ENCODE measurements around the gene GPN3. TPM values are rescaled to one million over a fixed set of nuclear protein-coding genes. Genes with fewer than 3 reads are reported as not detected.

The GPN3 gene
- total RNA-seq, 2 experiments from 2014 or later = 2.7 to 2.8 TPM

- ATAC-seq (ENCODE audit: poor library complexity) (no peak), DNase-seq (no peak)
- H3K4me1 Mint-ChIP-seq (ENCODE audit: low read depth) = peaks cover 8% of the 10 kb centered on the region
- no peaks in the 10 kb centered on the region for H3K27me3 Mint-ChIP-seq
- Histone ChIP-seq H3K9me3 (ENCODE audit: control insufficient read depth in 1 of 2, insufficient read depth in 1 of 2, low read length in 2 of 2) (no peaks in the 10 kb centered on the region), H3K4me1 (ENCODE audit: insufficient read depth, low read length) (no peaks in the 10 kb centered on the region), H3K27ac (ENCODE audit: low read depth in 1 of 2, low read length in 2 of 2) (no peak overlapping the region), H3K36me3 (ENCODE audit: insufficient read depth, low read length) (peaks cover 44% of the 10 kb centered on the region), H3K27me3 (ENCODE audit: control insufficient read depth in 1 of 2, insufficient read depth in 2 of 2, low read length in 2 of 2) (no peaks in the 10 kb centered on the region), H3K4me3 (ENCODE audit: low read length) (no peak overlapping the region)
- no peak overlapping the region for H3K27ac Mint-ChIP-seq
- TF ChIP-seq, protein P1, sequence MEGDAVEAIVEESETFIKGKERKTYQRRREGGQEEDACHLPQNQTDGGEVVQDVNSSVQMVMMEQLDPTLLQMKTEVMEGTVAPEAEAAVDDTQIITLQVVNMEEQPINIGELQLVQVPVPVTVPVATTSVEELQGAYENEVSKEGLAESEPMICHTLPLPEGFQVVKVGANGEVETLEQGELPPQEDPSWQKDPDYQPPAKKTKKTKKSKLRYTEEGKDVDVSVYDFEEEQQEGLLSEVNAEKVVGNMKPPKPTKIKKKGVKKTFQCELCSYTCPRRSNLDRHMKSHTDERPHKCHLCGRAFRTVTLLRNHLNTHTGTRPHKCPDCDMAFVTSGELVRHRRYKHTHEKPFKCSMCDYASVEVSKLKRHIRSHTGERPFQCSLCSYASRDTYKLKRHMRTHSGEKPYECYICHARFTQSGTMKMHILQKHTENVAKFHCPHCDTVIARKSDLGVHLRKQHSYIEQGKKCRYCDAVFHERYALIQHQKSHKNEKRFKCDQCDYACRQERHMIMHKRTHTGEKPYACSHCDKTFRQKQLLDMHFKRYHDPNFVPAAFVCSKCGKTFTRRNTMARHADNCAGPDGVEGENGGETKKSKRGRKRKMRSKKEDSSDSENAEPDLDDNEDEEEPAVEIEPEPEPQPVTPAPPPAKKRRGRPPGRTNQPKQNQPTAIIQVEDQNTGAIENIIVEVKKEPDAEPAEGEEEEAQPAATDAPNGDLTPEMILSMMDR (IDR thresholded peaks at IDR 0.05) = no peak
- intact Hi-C loops (cut with DNase I, micrococcal nuclease) = no loop called here
- peaks cover 60% of the 10 kb centered on the region for H3K36me3 Mint-ChIP-seq (ENCODE audit: low read depth)
- no peaks in the 10 kb centered on the region for H3K9me3 Mint-ChIP-seq
- POLR2A ChIA-PET = interaction anchor here (1.4 to 2.1 kb wide), 2 partner anchors 9 to 10 kb away, joined by 5 to 9 read pairs; partner anchors contain the start of genes ARPC3, FAM216A and GPN3
- CTCF ChIA-PET = interaction anchor here (0.7 to 3.5 kb wide), 3 partner anchors 9 to 1030 kb away, joined by 3 to 13 read pairs (median 12); partner anchors contain the start of genes ARPC3, FAM216A and GPN3
- H3K4me3 Mint-ChIP-seq = no peak overlapping the region
Observed at GRCh38 chr12:110458756-110459155, 9.3 kb downstream of the GPN3 start.

GRCh38 chr12:110453569-110454296 lies 14.3 kb downstream of the GPN3 start:
- POLR2A ChIA-PET = interaction anchor here (2.8 kb wide), 1 partner anchor 15 kb away, joined by 14 read pairs; the partner anchor contains the start of genes FAM216A and GPN3
- intact Hi-C loops (cut with DNase I, micrococcal nuclease) = loop anchor here in 1 of 2 experiments (5.0 kb wide), 5 partner anchors 99 to 976 kb away; partner anchors contain the start of genes KCTD10, PPP1CC and UBE3B

GRCh38 chr12:110451263-110451662 lies 16.8 kb downstream of the GPN3 start:
- H3K27ac ChIP-seq (ENCODE audit: low read depth in 1 of 2, low read length in 2 of 2) = no peak overlapping the region

More at GRCh38 chr12:110453569-110454296, 14.3 kb downstream of the GPN3 start:
- Mint-ChIP-seq H3K27me3 (no peaks in the 10 kb centered on the region), H3K36me3 (ENCODE audit: low read depth) (peaks cover 49% of the 10 kb centered on the region), H3K27ac (no peak overlapping the region), H3K9me3 (no peaks in the 10 kb centered on the region), H3K4me1 (ENCODE audit: low read depth) (peaks cover 22% of the 10 kb centered on the region), H3K4me3 (no peak overlapping the region)
- DNase-seq = no peak
- Histone ChIP-seq H3K36me3 (ENCODE audit: insufficient read depth, low read length) (peaks cover 24% of the 10 kb centered on the region), H3K4me1 (ENCODE audit: insufficient read depth, low read length) (peaks cover 16% of the 10 kb centered on the region), H3K9me3 (ENCODE audit: control insufficient read depth in 1 of 2, insufficient read depth in 1 of 2, low read length in 2 of 2) (no peaks in the 10 kb centered on the region), H3K27me3 (ENCODE audit: control insufficient read depth in 1 of 2, insufficient read depth in 2 of 2, low read length in 2 of 2) (no peaks in the 10 kb centered on the region), H3K27ac (ENCODE audit: low read depth in 1 of 2, low read length in 2 of 2) (no peak overlapping the region), H3K4me3 (ENCODE audit: low read length) (no peak overlapping the region)
- no peak for ATAC-seq (ENCODE audit: poor library complexity)
- TF ChIP-seq, protein P1 (IDR thresholded peaks at IDR 0.05) = no peak
- CTCF ChIA-PET = interaction anchor here (1.1 to 7.1 kb wide), 3 partner anchors 9 to 22 kb away, joined by 3 to 98 read pairs (median 6); partner anchors contain the start of genes FAM216A and GPN3

More at GRCh38 chr12:110451263-110451662, 16.8 kb downstream of the GPN3 start:
- Mint-ChIP-seq H3K9me3 (no peaks in the 10 kb centered on the region), H3K27ac (peak overlapping the region; percentile 96), H3K4me1 (ENCODE audit: low read depth) (peaks cover 40% of the 10 kb centered on the region), H3K36me3 (ENCODE audit: low read depth) (peaks cover 51% of the 10 kb centered on the region), H3K27me3 (no peaks in the 10 kb centered on the region), H3K4me3 (peak overlapping the region; percentile 90)
- Histone ChIP-seq H3K9me3 (ENCODE audit: control insufficient read depth in 1 of 2, insufficient read depth in 1 of 2, low read length in 2 of 2) (no peaks in the 10 kb centered on the region), H3K4me1 (ENCODE audit: insufficient read depth, low read length) (peaks cover 32% of the 10 kb centered on the region), H3K4me3 (ENCODE audit: low read length) (no peak overlapping the region), H3K36me3 (ENCODE audit: insufficient read depth, low read length) (peaks cover 21% of the 10 kb centered on the region), H3K27me3 (ENCODE audit: control insufficient read depth in 1 of 2, insufficient read depth in 2 of 2, low read length in 2 of 2) (no peaks in the 10 kb centered on the region)
- TF ChIP-seq, protein P1 (IDR thresholded peaks at IDR 0.05) = no peak
- DNase-seq (no peak), ATAC-seq (ENCODE audit: poor library complexity) (no peak)
- ChIA-PET POLR2A (interaction anchor here (1.7 to 4.4 kb wide), 4 partner anchors 17 to 162 kb away, joined by 6 to 117 read pairs (median 12); partner anchors contain the start of genes FAM216A, GPN3, RAD9B and TCTN1), CTCF (interaction anchor here (2.3 to 7.1 kb wide), 5 partner anchors 17 to 162 kb away, joined by 15 to 98 read pairs (median 22); partner anchors contain the start of genes FAM216A, GPN3, RAD9B and TCTN1)
- intact Hi-C loops (cut with DNase I, micrococcal nuclease) = loop anchor here (1.0 to 5.0 kb wide), 9 partner anchors 15 to 974 kb away; partner anchors contain the start of genes KCTD10 (in 1 of the 2), PPP1CC (in 1 of the 2), RAD9B (in 1 of the 2) and UBE3B (in 1 of the 2)
